ENCODE results near the gene HPSE2.
"Not testable (repeated sequence)": the region's sequence is repeated elsewhere in the genome, so short reads cannot be mapped to it uniquely, and the experiment has no call there.

The HPSE2 gene

DNA sequence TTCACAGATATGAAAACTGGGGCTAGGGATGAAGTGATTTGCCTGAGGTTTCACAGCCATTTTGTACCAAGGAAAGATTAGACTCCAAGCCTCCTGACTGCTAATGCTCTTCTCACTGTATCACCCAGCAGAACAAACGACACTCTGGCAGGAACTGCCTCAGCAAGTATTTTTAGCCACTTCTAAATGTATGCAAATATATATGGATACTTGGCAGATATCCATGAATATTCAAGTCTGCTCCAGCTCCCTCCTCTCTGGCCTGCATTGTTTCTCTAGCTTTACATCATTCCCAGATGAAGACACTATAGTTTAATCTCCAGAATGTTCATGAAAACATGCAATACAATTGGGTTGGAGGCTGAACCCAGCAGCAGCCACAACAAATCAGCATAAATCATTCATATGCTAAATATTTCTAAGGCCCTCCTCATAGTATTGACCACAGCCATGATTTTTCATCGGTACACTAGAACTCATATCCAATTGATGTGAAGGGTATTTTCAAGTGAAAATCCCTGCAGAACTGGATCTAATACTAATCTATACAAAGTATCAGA is 65.5 kb downstream of the HPSE2 start:
- no peak for FAIRE-seq
- DNase-seq (ENCODE audit: insufficient read length, low spot score): no peak
- no peak for TF ChIP-seq POLR2AphosphoS5 (IDR thresholded peaks at IDR 0.05; ENCODE audit: low read depth, low read length)
- TF ChIP-seq POLR2A (IDR thresholded peaks at IDR 0.05; ENCODE audit: low read depth, low read length): no peak
- TF ChIP-seq POU2F2 (IDR thresholded peaks at IDR 0.05; ENCODE audit: low read depth, low read length): no peak
- TF ChIP-seq TAF1 (IDR thresholded peaks at IDR 0.05; ENCODE audit: low read depth, low read length): no peak
- TF ChIP-seq PAX5 (IDR thresholded peaks at IDR 0.05; ENCODE audit: insufficient read depth, low read length, severe bottlenecking): no peak
- no peak for TF ChIP-seq SPI1 (IDR thresholded peaks at IDR 0.05; ENCODE audit: low read depth, low read length)

- no peak for DNase-seq (ENCODE audit: insufficient read length, low spot score)
- FAIRE-seq: no peak
Observed at GRCh38 chr10:99161165-99161564, 74.5 kb downstream of the HPSE2 start.

DNA sequence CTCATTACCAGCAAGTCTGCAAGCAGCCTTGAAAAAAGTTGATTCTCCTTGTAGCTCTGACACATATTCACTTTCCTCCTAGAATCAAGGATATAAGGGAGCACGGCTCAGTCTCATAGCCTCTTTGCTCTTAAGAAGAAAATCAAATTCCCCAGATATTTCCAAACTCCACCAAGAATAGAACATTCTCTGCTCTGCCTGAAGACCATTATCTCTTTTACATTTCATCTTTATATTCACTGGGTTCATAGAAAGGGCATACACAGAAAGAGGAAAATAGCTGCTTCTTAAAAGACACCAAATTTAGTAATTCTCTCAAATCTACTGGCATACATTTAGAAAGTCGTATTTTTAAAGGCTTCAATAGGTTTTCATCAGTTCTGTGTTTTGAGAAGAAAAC is 92.0 kb downstream of the HPSE2 start:
- FAIRE-seq (no peak), DNase-seq (ENCODE audit: insufficient read length, low spot score) (no peak)
- no peak for TF ChIP-seq SPI1 (IDR thresholded peaks at IDR 0.05; ENCODE audit: low read depth, low read length)
- TF ChIP-seq PAX5 (IDR thresholded peaks at IDR 0.05; ENCODE audit: insufficient read depth, low read length, severe bottlenecking): no peak
- no peak for TF ChIP-seq TAF1 (IDR thresholded peaks at IDR 0.05; ENCODE audit: low read depth, low read length)
- no peak for TF ChIP-seq POLR2AphosphoS5 (IDR thresholded peaks at IDR 0.05; ENCODE audit: low read depth, low read length)
- TF ChIP-seq POU2F2 (IDR thresholded peaks at IDR 0.05; ENCODE audit: low read depth, low read length): no peak
- no peak for TF ChIP-seq POLR2A (IDR thresholded peaks at IDR 0.05; ENCODE audit: low read depth, low read length)

More at GRCh38 chr10:99161165-99161564, 74.5 kb downstream of the HPSE2 start:
- TF ChIP-seq POLR2A (IDR thresholded peaks at IDR 0.05; ENCODE audit: low read depth, low read length): no peak
- TF ChIP-seq PAX5 (IDR thresholded peaks at IDR 0.05; ENCODE audit: insufficient read depth, low read length, severe bottlenecking): no peak
- TF ChIP-seq SPI1 (IDR thresholded peaks at IDR 0.05; ENCODE audit: low read depth, low read length): no peak
- TF ChIP-seq TAF1 (IDR thresholded peaks at IDR 0.05; ENCODE audit: low read depth, low read length): no peak
- no peak for TF ChIP-seq POU2F2 (IDR thresholded peaks at IDR 0.05; ENCODE audit: low read depth, low read length)
- TF ChIP-seq POLR2AphosphoS5 (IDR thresholded peaks at IDR 0.05; ENCODE audit: low read depth, low read length): no peak

DNA sequence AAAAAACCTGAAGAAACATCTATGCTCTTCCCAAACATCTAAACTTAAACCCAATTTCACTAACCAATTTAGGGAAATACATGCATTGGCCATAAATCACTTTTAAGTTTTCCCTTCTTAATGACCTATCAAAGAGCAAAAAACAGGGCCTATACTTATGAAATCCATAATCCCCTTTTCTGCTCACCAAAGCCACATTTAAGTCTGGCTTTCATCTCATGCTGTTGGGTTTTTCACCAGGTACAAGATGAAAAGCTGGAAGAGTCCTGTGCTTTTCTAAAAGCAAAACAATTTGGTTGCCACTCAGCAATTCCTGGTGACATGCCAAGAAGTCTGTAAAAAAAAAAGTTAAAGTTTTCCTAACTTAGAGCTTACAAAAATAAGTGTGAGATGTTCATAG is 92.6 kb downstream of the HPSE2 start:
- DNase-seq (ENCODE audit: insufficient read length, low spot score) (no peak), FAIRE-seq (no peak)
- TF ChIP-seq POU2F2 (IDR thresholded peaks at IDR 0.05; ENCODE audit: low read depth, low read length) (no peak), POLR2A (IDR thresholded peaks at IDR 0.05; ENCODE audit: low read depth, low read length) (no peak)

- not testable (repeated sequence) for FAIRE-seq; DNase-seq (ENCODE audit: insufficient read length, low spot score)
Observed at GRCh38 chr10:99132897-99133296, 102.8 kb downstream of the HPSE2 start.

DNA sequence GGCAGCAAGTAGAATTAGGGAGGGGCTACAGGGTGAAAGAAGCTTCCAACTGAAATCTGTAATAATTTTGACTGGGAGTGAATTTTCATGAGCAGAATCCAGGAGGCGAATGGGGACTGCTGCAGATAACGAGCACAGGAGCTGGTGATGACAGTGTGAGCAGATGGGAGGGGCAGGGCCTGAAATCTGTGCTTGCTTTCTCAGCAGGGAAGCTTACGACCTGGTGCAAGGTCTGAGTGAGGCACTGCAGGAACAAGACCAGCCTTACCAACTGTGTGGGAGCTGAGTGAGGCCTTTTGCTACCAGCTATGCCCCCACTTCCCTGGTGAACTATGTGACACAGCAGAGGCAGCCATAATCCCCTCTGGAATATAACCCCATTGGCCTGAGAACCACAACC is 109.8 kb downstream of the HPSE2 start:
- FAIRE-seq (no peak), DNase-seq (ENCODE audit: insufficient read length, low spot score) (no peak)
- TF ChIP-seq POLR2AphosphoS5 (IDR thresholded peaks at IDR 0.05; ENCODE audit: low read depth, low read length) (no peak), POLR2A (IDR thresholded peaks at IDR 0.05; ENCODE audit: low read depth, low read length) (no peak), PAX5 (IDR thresholded peaks at IDR 0.05; ENCODE audit: insufficient read depth, low read length, severe bottlenecking) (no peak), POU2F2 (IDR thresholded peaks at IDR 0.05; ENCODE audit: low read depth, low read length) (no peak), SPI1 (IDR thresholded peaks at IDR 0.05; ENCODE audit: low read depth, low read length) (no peak), TAF1 (IDR thresholded peaks at IDR 0.05; ENCODE audit: low read depth, low read length) (no peak)

DNA sequence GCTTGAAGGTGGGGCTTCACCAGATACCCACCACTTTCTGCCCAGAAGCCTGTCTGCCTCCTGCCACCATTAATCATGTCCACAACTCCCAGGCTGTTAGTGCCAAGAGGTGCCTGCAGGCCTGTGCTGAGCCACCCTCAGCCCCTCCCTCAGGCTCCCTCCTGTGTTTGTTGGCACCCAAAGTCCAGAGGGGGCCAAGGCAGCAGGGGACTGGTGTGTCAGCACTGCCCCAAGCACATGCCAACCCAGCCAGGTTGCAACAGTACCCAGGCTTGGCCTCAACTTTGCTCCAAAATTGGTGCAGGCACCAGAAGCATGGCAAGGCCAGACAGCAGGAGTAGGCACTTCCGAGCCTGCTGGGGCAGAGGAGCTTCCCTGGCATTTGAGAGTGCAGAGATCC is 111.3 kb downstream of the HPSE2 start:
- no peak for FAIRE-seq
- no peak for DNase-seq (ENCODE audit: insufficient read length, low spot score)
- TF ChIP-seq POLR2AphosphoS5 (IDR thresholded peaks at IDR 0.05; ENCODE audit: low read depth, low read length) (no peak), PAX5 (IDR thresholded peaks at IDR 0.05; ENCODE audit: insufficient read depth, low read length, severe bottlenecking) (no peak), POU2F2 (IDR thresholded peaks at IDR 0.05; ENCODE audit: low read depth, low read length) (no peak)

- FAIRE-seq: no peak
- TF ChIP-seq POLR2A (IDR thresholded peaks at IDR 0.05; ENCODE audit: low read depth, low read length) (no peak), POU2F2 (IDR thresholded peaks at IDR 0.05; ENCODE audit: low read depth, low read length) (no peak), PAX5 (IDR thresholded peaks at IDR 0.05; ENCODE audit: insufficient read depth, low read length, severe bottlenecking) (no peak), TAF1 (IDR thresholded peaks at IDR 0.05; ENCODE audit: low read depth, low read length) (no peak), SPI1 (IDR thresholded peaks at IDR 0.05; ENCODE audit: low read depth, low read length) (no peak), POLR2AphosphoS5 (IDR thresholded peaks at IDR 0.05; ENCODE audit: low read depth, low read length) (no peak)
- DNase-seq (ENCODE audit: insufficient read length, low spot score): no peak
Observed at GRCh38 chr10:99123851-99124250, 111.8 kb downstream of the HPSE2 start.

DNA sequence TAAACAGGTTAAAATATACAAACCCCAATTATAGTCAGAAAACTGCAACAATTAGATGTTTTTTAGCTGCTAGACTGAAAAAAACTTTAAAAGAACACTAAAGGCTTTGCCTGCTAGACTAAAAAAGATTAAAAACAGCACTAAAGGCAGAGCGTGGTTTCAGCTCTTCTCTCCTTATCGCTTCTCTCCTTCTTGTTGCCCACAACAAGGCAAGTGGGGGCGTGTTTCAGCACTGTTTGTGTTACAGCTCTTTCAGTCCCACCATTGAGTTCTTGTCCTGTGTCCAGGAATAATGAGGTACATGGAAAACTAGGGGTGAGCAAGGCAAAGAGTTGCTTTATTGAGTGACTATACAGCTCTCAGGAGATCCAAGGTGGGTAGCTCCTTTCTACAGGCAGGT is 112.3 kb downstream of the HPSE2 start:
- TF ChIP-seq PAX5 (IDR thresholded peaks at IDR 0.05; ENCODE audit: insufficient read depth, low read length, severe bottlenecking) (no peak), POLR2A (IDR thresholded peaks at IDR 0.05; ENCODE audit: low read depth, low read length) (no peak), TAF1 (IDR thresholded peaks at IDR 0.05; ENCODE audit: low read depth, low read length) (no peak), POLR2AphosphoS5 (IDR thresholded peaks at IDR 0.05; ENCODE audit: low read depth, low read length) (no peak), SPI1 (IDR thresholded peaks at IDR 0.05; ENCODE audit: low read depth, low read length) (no peak), POU2F2 (IDR thresholded peaks at IDR 0.05; ENCODE audit: low read depth, low read length) (no peak)
- no peak for FAIRE-seq
- no peak for DNase-seq (ENCODE audit: insufficient read length, low spot score)

DNA sequence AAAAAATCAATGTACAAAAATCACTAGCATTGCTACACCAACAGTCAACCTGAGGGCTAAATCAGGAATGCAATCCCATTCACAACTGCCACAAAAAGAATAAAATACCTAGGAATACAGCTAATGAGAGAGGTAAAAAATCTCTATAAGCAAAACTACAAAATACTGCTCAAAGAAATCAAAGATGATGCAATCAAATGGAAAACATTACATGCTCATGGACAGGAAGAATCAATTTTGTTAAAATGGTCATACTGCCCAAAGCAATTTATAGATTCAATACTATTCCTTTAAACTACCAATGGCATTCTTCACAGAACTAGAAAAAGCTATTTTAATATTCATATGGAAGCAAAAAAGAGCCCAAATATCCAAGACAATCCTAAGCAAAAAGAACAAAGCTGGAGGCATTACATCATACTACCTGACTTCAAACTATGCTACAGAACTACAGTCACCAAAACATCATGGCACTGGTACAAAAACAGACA is 116.3 kb downstream of the HPSE2 start:
- FAIRE-seq (no peak), DNase-seq (ENCODE audit: insufficient read length, low spot score) (no peak)
- TF ChIP-seq TAF1 (IDR thresholded peaks at IDR 0.05; ENCODE audit: low read depth, low read length) (no peak), POLR2A (IDR thresholded peaks at IDR 0.05; ENCODE audit: low read depth, low read length) (no peak), POLR2AphosphoS5 (IDR thresholded peaks at IDR 0.05; ENCODE audit: low read depth, low read length) (no peak), POU2F2 (IDR thresholded peaks at IDR 0.05; ENCODE audit: low read depth, low read length) (no peak), SPI1 (IDR thresholded peaks at IDR 0.05; ENCODE audit: low read depth, low read length) (no peak), PAX5 (IDR thresholded peaks at IDR 0.05; ENCODE audit: insufficient read depth, low read length, severe bottlenecking) (no peak)

All from GM12891 (cell line).